Esophagus squamous epithelium (tissue), 4 donors: ENCODE data around the gene PTPRN2.

ENCODE experiments used
- CTCF ChIP-seq, 6 experiments: fragments of 450-650 bp in 4 of 6; fragments of 200-600 bp in 2 of 6; sonication (generic) in 2 of 6; IDR thresholded peaks; one replicate each; pipeline ENCODE4 v1.5.1; 2016 to 2019; ENCODE audit warnings: antibody characterized with exemption in 6 of 6, mild to moderate bottlenecking in 4 of 6, moderate library complexity in 4 of 6
- POLR2A ChIP-seq, 4 donors: fragments of 450-650 bp; IDR thresholded peaks; one replicate each; pipeline ENCODE4 v1.6.1; 2017; ENCODE audit warnings: antibody characterized with exemption in 4 of 4, mild to moderate bottlenecking in 4 of 4, moderate library complexity in 3 of 4

- TF ChIP-seq POLR2A (IDR thresholded peaks at IDR 0.05): no peak
- no peak for TF ChIP-seq CTCF (IDR thresholded peaks at IDR 0.05)
These were observed 200.6 kb downstream of the PTPRN2 start for GRCh38 chr7:158386866-158387545.
